Colonic mucosa (tissue), 4 donors: ENCODE results near the gene TRIM26. TPM values are rescaled to one million over a fixed set of nuclear protein-coding genes. Genes with fewer than 3 reads are reported as not detected.

ENCODE experiments used
- DNase-seq: peaks from one replicate; pipeline ENCODE4 v3.0.0-alpha.2; 2020
- H3K27ac ChIP-seq: fragments of 200-600 bp; one replicate; pipeline ENCODE4 v1.8.0; 2021
- H3K27me3 ChIP-seq: fragments of 200-600 bp; one replicate; pipeline ENCODE4 v1.8.0; 2021
- H3K36me3 ChIP-seq: fragments of 200-600 bp; one replicate; pipeline ENCODE4 v1.8.0; 2021
- H3K4me1 ChIP-seq: fragments of 200-600 bp; one replicate; pipeline ENCODE4 v1.8.0; 2021; ENCODE audit warnings: mild to moderate bottlenecking
- H3K4me3 ChIP-seq: fragments of 200-600 bp; one replicate; pipeline ENCODE4 v1.8.0; 2021
- H3K9ac ChIP-seq, 2 donors: one replicate each; pipeline ENCODE4 v1.7.0; 2013; ENCODE audit warnings: control low read depth in 2 of 2, low read depth in 2 of 2, low read length in 2 of 2
- H3K9me3 ChIP-seq: fragments of 200-600 bp; one replicate; pipeline ENCODE4 v1.8.0; 2021
- intact Hi-C: fragments of 100-400 bp; cut with DNase I; formaldehyde crosslinking; loops from one replicate; pipeline ENCODE4 v1.14.1; 2022
- total RNA-seq, 2 donors: library from RNA; stranded (reverse); fragmentation: NEBNext Ultra II Directional in 1 of 2; extraction: Animal tissue kit (Norgen Biotek cat#: 25700) in 1 of 2; gene quantifications; one replicate each; pipeline ENCODE4 v1.2.1, GENCODE V29; 2021
- TF ChIP-seq, protein P1 (sequence below): fragments of 200-600 bp; IDR thresholded peaks from one replicate; pipeline ENCODE4 v1.8.0; 2022; ENCODE audit warnings: antibody characterized with exemption, mild to moderate bottlenecking
- donor health status: healthy.
- donor health status: DM: no; HTN: no; CAD: no.
- donor health status: DM: no; HTN: no; CAD: no.

TRIM26 gene
- total RNA-seq, 2 donors from 2014 or later, result 48.2 to 53.5 TPM

DNA sequence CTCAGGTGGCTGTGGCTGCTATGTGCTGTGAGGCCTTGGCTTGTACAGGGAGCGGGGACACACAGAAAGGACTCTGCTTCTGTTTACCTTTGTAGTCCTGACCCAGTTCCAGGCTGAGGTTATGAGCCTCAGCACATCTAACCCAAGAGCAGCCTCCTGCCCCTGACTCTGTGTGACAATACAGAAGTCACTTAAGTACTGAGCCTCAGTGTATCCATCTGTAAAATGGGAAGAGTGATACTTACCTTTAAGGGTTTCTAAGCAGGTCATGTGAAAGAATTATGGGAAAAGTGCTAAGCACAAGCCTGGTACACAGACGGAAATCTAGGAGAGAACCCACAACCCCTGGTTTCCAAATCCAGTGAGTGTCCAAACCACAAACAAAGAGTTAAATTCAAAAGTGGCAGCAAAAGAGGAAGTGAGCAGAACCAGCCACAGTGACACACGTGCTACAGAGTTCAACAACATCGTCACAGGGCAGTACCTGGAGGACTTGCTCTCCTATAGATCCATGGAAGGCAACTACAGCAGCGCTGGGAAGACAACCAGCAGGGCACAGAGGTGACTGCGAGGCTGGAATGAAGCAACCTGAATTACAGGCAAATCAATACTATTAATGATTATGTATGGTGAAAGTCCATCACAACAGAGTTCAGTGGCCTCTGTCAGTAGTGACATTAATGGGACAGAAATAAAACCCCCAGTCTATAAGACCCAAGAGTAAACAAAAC, 12.5 kb downstream of the TRIM26 start:
- DNase-seq, result no peak
- Histone ChIP-seq H3K27ac (no peak overlapping the region), H3K9me3 (no peaks in the 10 kb centered on the region), H3K9ac (no peak overlapping the region), H3K4me1 (peaks cover 17% of the 10 kb centered on the region), H3K36me3 (peaks cover 12% of the 10 kb centered on the region), H3K27me3 (no peaks in the 10 kb centered on the region), H3K4me3 (no peak overlapping the region)
- TF ChIP-seq, protein P1, sequence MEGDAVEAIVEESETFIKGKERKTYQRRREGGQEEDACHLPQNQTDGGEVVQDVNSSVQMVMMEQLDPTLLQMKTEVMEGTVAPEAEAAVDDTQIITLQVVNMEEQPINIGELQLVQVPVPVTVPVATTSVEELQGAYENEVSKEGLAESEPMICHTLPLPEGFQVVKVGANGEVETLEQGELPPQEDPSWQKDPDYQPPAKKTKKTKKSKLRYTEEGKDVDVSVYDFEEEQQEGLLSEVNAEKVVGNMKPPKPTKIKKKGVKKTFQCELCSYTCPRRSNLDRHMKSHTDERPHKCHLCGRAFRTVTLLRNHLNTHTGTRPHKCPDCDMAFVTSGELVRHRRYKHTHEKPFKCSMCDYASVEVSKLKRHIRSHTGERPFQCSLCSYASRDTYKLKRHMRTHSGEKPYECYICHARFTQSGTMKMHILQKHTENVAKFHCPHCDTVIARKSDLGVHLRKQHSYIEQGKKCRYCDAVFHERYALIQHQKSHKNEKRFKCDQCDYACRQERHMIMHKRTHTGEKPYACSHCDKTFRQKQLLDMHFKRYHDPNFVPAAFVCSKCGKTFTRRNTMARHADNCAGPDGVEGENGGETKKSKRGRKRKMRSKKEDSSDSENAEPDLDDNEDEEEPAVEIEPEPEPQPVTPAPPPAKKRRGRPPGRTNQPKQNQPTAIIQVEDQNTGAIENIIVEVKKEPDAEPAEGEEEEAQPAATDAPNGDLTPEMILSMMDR, result no peak
- intact Hi-C loops, result no loop called here

- no peaks in the 10 kb centered on the region for H3K27me3 ChIP-seq
- TF ChIP-seq, protein P1, result no peak
- H3K36me3 ChIP-seq, result peaks cover 12% of the 10 kb centered on the region
- H3K9ac ChIP-seq, result no peak overlapping the region
- intact Hi-C loops, result no loop called here
- H3K9me3 ChIP-seq, result no peaks in the 10 kb centered on the region
- no peak overlapping the region for H3K27ac ChIP-seq
- no peak overlapping the region for H3K4me3 ChIP-seq
- H3K4me1 ChIP-seq, result peaks cover 17% of the 10 kb centered on the region
- no peak for DNase-seq
These were observed 14.8 kb downstream of the TRIM26 start for GRCh38 chr6:30198166-30199084.

GRCh38 chr6:30196376-30196775, 16.8 kb downstream of the TRIM26 start:
- H3K36me3 ChIP-seq, result peaks cover 12% of the 10 kb centered on the region
- no peak overlapping the region for H3K9ac ChIP-seq
- DNase-seq, result no peak
- TF ChIP-seq, protein P1, result no peak
- H3K27ac ChIP-seq, result no peak overlapping the region
- intact Hi-C loops, result no loop called here
- no peaks in the 10 kb centered on the region for H3K9me3 ChIP-seq
- no peak overlapping the region for H3K4me3 ChIP-seq
- peaks cover 6% of the 10 kb centered on the region for H3K4me1 ChIP-seq
- H3K27me3 ChIP-seq, result no peaks in the 10 kb centered on the region

GRCh38 chr6:30195951-30196350, 17.3 kb downstream of the TRIM26 start:
- intact Hi-C loops, result no loop called here
- TF ChIP-seq, protein P1, result no peak

GRCh38 chr6:30194797-30195690, 18.2 kb downstream of the TRIM26 start:
- Histone ChIP-seq H3K36me3 (peaks cover 12% of the 10 kb centered on the region), H3K27ac (no peak overlapping the region), H3K27me3 (no peaks in the 10 kb centered on the region), H3K4me1 (no peaks in the 10 kb centered on the region), H3K9me3 (no peaks in the 10 kb centered on the region), H3K9ac (no peak overlapping the region), H3K4me3 (no peak overlapping the region)
- intact Hi-C loops, result no loop called here
- TF ChIP-seq, protein P1, result no peak
- DNase-seq, result no peak

More at GRCh38 chr6:30195951-30196350, 17.3 kb downstream of the TRIM26 start:
- H3K27me3 ChIP-seq, result no peaks in the 10 kb centered on the region
- H3K36me3 ChIP-seq, result peaks cover 12% of the 10 kb centered on the region
- peaks cover 2% of the 10 kb centered on the region for H3K4me1 ChIP-seq
- H3K9me3 ChIP-seq, result no peaks in the 10 kb centered on the region
- no peak overlapping the region for H3K9ac ChIP-seq
- no peak overlapping the region for H3K27ac ChIP-seq
- H3K4me3 ChIP-seq, result no peak overlapping the region
- DNase-seq, result no peak
